Retinal pigment epithelial cell (primary cell): Measurements from ENCODE around the gene SYNJ2.
A peak's percentile ranks its signal among the peaks of the same experiment; 100 is the strongest.
"Not testable (repeated sequence)": the region's sequence is repeated elsewhere in the genome, so short reads cannot be mapped to it uniquely, and the experiment has no call there.

Source experiments
- DNase-seq: peaks from one replicate; pipeline ENCODE4 v3.0.0-alpha.2; 2010; ENCODE audit warnings: low read depth
- H3K4me3 ChIP-seq: 2 replicates; pipeline ENCODE4 v1.5.1; 2011; ENCODE audit warnings: mild to moderate bottlenecking, low read length, control low read depth, moderate library complexity
- CTCF ChIP-seq: conservative IDR thresholded peaks from 2 replicates; pipeline ENCODE4 v1.5.1; 2011; ENCODE audit warnings: low read depth, low read length, control low read depth, inconsistent platforms

SYNJ2 gene

GRCh38 chr6:157981395-157982101, at the start of gene SYNJ2:
Gene SYNJ2 (plus strand): TSS chr6:157981863. CDS start chr6:157981962, 99 bp downstream.
- peak within 1 kb of the TSS; percentile 44 for H3K4me3 ChIP-seq
- peak; percentile 55 for TF ChIP-seq CTCF
- peak; percentile 20 for DNase-seq

GRCh38 chr6:157935786-157936185, 45.9 kb upstream of the SYNJ2 start:
- no peak for TF ChIP-seq CTCF

GRCh38 chr6:157937318-157937717, 44.3 kb upstream of the SYNJ2 start:
- DNase-seq, result no peak
- TF ChIP-seq CTCF, result no peak

More at GRCh38 chr6:157935786-157936185, 45.9 kb upstream of the SYNJ2 start:
- DNase-seq, result no peak
- H3K4me3 ChIP-seq, result no peak overlapping the region

GRCh38 chr6:157937916-157938315, 43.7 kb upstream of the SYNJ2 start:
- no peak for TF ChIP-seq CTCF
- no peak overlapping the region for H3K4me3 ChIP-seq
- DNase-seq, result no peak

More at GRCh38 chr6:157937318-157937717, 44.3 kb upstream of the SYNJ2 start:
- H3K4me3 ChIP-seq, result no peak overlapping the region

- not testable (repeated sequence) for DNase-seq, H3K4me3 ChIP-seq
These were observed 41.2 kb upstream of the SYNJ2 start for GRCh38 chr6:157940375-157941036.

GRCh38 chr6:157941101-157941863, 40.4 kb upstream of the SYNJ2 start:
- no peak for TF ChIP-seq CTCF
- no peak overlapping the region for H3K4me3 ChIP-seq

GRCh38 chr6:157942351-157942750, 39.3 kb upstream of the SYNJ2 start:
- no peak overlapping the region for H3K4me3 ChIP-seq
- no peak for TF ChIP-seq CTCF
- DNase-seq, result no peak

More at GRCh38 chr6:157941101-157941863, 40.4 kb upstream of the SYNJ2 start:
- no peak for DNase-seq
